Osteoblast (primary cell): ENCODE results near the gene YPEL5. TPM values are rescaled to one million over a fixed set of nuclear protein-coding genes. Genes with fewer than 3 reads are reported as not detected.
A peak's percentile ranks its signal among the peaks of the same experiment; 100 is the strongest.

Experiments used
- DNase-seq: peaks from one replicate; pipeline ENCODE4 v3.0.0; 2011; ENCODE audit warnings: low spot score, mixed read lengths; ENCODE audit not compliant: insufficient read length; ENCODE audit errors: missing footprints
- H2AFZ ChIP-seq: 2 replicates; pipeline ENCODE4 v1.6.0; 2011; ENCODE audit warnings: mild to moderate bottlenecking, low read length
- H3K27ac ChIP-seq: 2 replicates; pipeline ENCODE4 v1.5.1; 2011; ENCODE audit warnings: mild to moderate bottlenecking, low read depth, low read length, moderate library complexity
- H3K27me3 ChIP-seq: 2 replicates; pipeline ENCODE4 v1.6.0; 2012; ENCODE audit warnings: mild to moderate bottlenecking, control low read depth, inconsistent platforms, low read length, moderate library complexity; ENCODE audit not compliant: insufficient read depth
- H3K36me3 ChIP-seq: 2 replicates; pipeline ENCODE4 v1.5.1; 2011; ENCODE audit warnings: mild to moderate bottlenecking, low read length, control low read depth, moderate library complexity; ENCODE audit not compliant: insufficient read depth
- H3K4me1 ChIP-seq: 2 replicates; pipeline ENCODE4 v1.5.1; 2011; ENCODE audit warnings: mild to moderate bottlenecking, low read length, control low read depth, moderate library complexity; ENCODE audit not compliant: insufficient read depth
- H3K4me2 ChIP-seq: 2 replicates; pipeline ENCODE4 v1.6.0; 2011; ENCODE audit warnings: mild to moderate bottlenecking, low read length; ENCODE audit not compliant: insufficient read depth
- H3K4me3 ChIP-seq: fragments of 200-600 bp; sonication (generic); 3 replicates; pipeline ENCODE4 v1.5.1; 2012; ENCODE audit warnings: mild to moderate bottlenecking, low read length, inconsistent platforms; ENCODE audit not compliant: insufficient read depth
- H3K79me2 ChIP-seq: 2 replicates; pipeline ENCODE4 v1.6.0; 2012; ENCODE audit warnings: mild to moderate bottlenecking, low read length, control low read depth, inconsistent platforms; ENCODE audit not compliant: insufficient read depth
- H3K9me3 ChIP-seq: 2 replicates; pipeline ENCODE4 v1.5.1; 2011; ENCODE audit warnings: low read depth, low read length, control low read depth
- H4K20me1 ChIP-seq: 2 replicates; pipeline ENCODE4 v1.6.0; 2012; ENCODE audit warnings: mild to moderate bottlenecking, low read length, control low read depth; ENCODE audit not compliant: insufficient read depth
- total RNA-seq: library from RNA; depleted of rRNA; stranded (reverse); fragments of >200 nt; gene quantifications from 2 replicates; pipeline ENCODE4 v1.2.3, GENCODE V29; 2012
- TF ChIP-seq, protein P1 (sequence below): IDR thresholded peaks from 2 replicates; pipeline ENCODE4 v1.5.1; 2011; ENCODE audit warnings: mild to moderate bottlenecking, low read depth, low read length, moderate library complexity; ENCODE audit errors: extremely low read depth

Gene YPEL5
- total RNA-seq, 1 donor, result 92.3 TPM

DNA sequence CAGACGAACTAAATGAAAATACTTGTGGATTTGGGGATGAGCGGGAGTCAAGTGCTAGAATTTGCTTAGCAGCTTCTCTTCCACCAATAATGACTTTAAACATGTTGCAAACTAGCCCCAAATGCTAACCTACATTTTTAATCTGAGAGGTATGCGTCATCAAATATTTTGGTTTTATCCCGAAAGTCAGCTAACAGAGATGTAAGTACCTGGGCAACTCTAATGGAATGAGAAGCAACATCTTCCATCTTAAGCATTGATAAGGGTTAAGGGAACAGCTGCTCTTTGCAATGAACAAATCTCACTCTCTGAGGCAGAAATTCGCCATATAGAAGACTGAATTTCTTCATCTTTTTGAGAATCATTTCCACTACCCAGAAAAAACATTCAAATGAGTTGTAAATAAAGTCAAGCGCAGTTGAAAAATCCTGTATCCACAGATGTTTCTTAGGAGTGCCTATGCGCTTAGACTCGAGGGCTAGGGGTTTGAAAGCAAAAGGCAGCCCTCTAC is 926 bp upstream of the YPEL5 start:
- TF ChIP-seq, protein P1, sequence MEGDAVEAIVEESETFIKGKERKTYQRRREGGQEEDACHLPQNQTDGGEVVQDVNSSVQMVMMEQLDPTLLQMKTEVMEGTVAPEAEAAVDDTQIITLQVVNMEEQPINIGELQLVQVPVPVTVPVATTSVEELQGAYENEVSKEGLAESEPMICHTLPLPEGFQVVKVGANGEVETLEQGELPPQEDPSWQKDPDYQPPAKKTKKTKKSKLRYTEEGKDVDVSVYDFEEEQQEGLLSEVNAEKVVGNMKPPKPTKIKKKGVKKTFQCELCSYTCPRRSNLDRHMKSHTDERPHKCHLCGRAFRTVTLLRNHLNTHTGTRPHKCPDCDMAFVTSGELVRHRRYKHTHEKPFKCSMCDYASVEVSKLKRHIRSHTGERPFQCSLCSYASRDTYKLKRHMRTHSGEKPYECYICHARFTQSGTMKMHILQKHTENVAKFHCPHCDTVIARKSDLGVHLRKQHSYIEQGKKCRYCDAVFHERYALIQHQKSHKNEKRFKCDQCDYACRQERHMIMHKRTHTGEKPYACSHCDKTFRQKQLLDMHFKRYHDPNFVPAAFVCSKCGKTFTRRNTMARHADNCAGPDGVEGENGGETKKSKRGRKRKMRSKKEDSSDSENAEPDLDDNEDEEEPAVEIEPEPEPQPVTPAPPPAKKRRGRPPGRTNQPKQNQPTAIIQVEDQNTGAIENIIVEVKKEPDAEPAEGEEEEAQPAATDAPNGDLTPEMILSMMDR, result no peak
- Histone ChIP-seq H2AFZ (peak overlapping the region; percentile 80), H3K4me3 (peak overlapping the region; percentile 91), H3K36me3 (peaks cover 12% of the 10 kb centered on the region), H3K4me2 (peak overlapping the region; percentile 91), H3K27me3 (peaks cover 6% of the 10 kb centered on the region), H3K4me1 (peaks cover 17% of the 10 kb centered on the region), H3K27ac (peak overlapping the region; percentile 79), H3K79me2 (peaks cover 37% of the 10 kb centered on the region), H3K9me3 (no peaks in the 10 kb centered on the region), H4K20me1 (peaks cover 25% of the 10 kb centered on the region)
- DNase-seq, result peak; percentile 65

DNA sequence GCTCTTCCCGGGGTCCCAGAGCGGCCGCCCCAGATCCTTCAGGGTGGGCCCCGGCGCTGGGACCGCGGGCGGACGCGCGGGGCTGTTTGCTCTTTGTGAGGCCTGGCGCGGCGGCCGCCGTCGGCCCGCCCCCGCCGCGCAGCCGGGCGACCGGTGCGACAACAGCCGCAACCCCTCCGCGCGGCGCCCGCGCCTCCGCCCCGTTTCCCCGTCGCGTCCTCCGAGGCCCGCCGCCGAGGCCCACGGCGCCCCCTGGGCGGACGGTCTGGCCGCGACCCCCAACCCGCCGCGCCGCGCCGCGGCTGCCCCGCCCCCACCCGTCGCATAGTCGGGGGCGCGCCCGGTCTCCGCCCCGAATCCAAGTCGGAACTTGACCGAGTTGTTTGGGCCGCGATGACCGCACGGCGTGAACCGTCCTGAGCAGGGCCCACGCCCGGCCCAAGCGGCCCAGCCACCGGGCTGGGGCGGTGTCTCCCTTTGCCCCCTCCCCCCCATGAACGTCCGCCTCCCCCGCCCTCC is 448 bp downstream of the YPEL5 start:
- Histone ChIP-seq H3K27ac (peak overlapping the region; percentile 86), H3K4me3 (peak overlapping the region; percentile 91), H3K4me1 (peaks cover 17% of the 10 kb centered on the region), H3K36me3 (peaks cover 12% of the 10 kb centered on the region), H2AFZ (peak overlapping the region; percentile 83), H3K4me2 (peak overlapping the region; percentile 86), H3K79me2 (peaks cover 50% of the 10 kb centered on the region), H4K20me1 (peaks cover 31% of the 10 kb centered on the region), H3K9me3 (no peaks in the 10 kb centered on the region), H3K27me3 (peaks cover 6% of the 10 kb centered on the region)
- TF ChIP-seq, protein P1, result no peak
- DNase-seq, result peak; percentile 76

DNA sequence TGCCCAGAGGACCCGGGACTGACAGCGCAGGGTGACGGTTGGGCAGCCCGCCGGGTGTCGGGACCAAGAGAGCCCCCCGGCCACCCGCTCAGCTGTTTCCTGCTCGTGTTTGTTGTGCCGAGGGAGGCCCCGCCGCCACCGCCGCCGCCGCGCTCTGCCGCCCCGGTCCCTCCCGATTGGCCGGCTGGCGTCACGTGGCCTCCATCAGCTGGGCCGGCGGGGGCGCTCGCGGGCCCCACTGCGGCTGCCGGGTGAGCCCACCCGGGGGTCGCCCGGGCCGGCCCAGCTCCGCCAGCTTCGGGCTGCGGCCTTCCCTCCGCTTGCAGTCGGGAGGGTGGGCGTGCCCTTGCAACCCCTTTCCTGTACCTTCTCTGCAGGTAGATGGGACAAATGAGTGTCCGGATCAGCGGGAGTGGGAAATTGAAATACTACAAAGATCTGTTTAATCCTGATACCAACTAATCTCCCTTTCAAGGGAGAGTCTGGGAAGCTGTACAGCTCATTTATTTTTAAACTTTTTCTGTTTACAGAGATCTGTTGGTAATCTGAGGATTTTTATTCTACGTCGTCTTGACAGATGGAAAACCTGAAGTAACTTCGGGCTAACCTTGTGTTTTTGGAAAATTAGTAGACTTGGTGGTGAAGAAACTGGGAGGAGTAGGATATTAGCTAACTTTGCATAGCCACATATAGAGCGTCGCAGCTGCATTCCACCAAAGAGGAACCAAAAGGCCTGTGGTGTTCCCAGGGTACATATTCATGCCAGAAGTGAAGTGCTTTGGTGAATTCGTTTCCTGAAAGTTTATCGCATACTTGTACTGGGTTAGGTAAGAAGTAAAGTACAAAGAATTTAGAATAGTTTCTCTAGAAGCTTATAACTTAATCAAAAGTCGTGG is 1.2 kb downstream of the YPEL5 start:
- TF ChIP-seq, protein P1, result peak; percentile 25
- peak overlapping the region; percentile 73 for H2AFZ ChIP-seq
- no peaks in the 10 kb centered on the region for H3K9me3 ChIP-seq
- peak overlapping the region; percentile 86 for H3K4me2 ChIP-seq
- peak; percentile 99 for DNase-seq
- H3K79me2 ChIP-seq, result peaks cover 55% of the 10 kb centered on the region
- H3K27ac ChIP-seq, result peak overlapping the region; percentile 50
- H3K4me1 ChIP-seq, result peaks cover 17% of the 10 kb centered on the region
- H3K27me3 ChIP-seq, result peaks cover 2% of the 10 kb centered on the region
- H4K20me1 ChIP-seq, result peaks cover 32% of the 10 kb centered on the region
- peaks cover 12% of the 10 kb centered on the region for H3K36me3 ChIP-seq
- H3K4me3 ChIP-seq, result peak overlapping the region; percentile 91

DNA sequence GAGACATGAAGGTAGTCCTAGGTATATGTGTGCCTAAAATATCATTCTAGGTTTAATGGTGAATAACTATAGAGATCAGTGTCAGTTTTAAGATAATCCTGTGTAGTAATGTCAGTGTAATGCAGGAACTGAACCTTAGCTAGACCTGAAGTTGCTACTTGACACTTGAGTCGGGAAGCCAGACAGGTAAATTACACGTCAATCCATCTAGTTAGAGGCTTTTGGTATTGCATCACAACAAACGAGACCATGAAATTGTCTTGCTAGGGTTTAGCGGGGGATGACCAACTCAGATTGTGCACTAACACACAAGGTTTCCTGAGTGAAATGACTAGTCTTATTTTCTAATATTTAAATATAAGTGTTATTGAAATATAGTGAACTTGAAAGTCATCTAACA is 2.0 kb downstream of the YPEL5 start:
- Histone ChIP-seq H3K4me1 (peaks cover 17% of the 10 kb centered on the region), H3K27me3 (no peaks in the 10 kb centered on the region), H3K79me2 (peaks cover 64% of the 10 kb centered on the region), H3K9me3 (no peaks in the 10 kb centered on the region), H3K4me2 (peak overlapping the region; percentile 86), H3K36me3 (peaks cover 12% of the 10 kb centered on the region), H3K27ac (no peak overlapping the region), H4K20me1 (peaks cover 37% of the 10 kb centered on the region), H3K4me3 (no peak overlapping the region), H2AFZ (no peak overlapping the region)
- TF ChIP-seq, protein P1, result no peak
- no peak for DNase-seq
